ENCODE data around the gene LGALS3. TPM values are rescaled to one million over a fixed set of nuclear protein-coding genes. Genes with fewer than 3 reads are reported as not detected.

Gene LGALS3
- polyA plus RNA-seq, 1 donor (not counting 4 experiments of a cell fraction or from before 2014, with no cell fraction given): 193 TPM

- no peak for TF ChIP-seq EZH2 (IDR thresholded peaks at IDR 0.05; ENCODE audit: low read length)
- TF ChIP-seq, protein P1, sequence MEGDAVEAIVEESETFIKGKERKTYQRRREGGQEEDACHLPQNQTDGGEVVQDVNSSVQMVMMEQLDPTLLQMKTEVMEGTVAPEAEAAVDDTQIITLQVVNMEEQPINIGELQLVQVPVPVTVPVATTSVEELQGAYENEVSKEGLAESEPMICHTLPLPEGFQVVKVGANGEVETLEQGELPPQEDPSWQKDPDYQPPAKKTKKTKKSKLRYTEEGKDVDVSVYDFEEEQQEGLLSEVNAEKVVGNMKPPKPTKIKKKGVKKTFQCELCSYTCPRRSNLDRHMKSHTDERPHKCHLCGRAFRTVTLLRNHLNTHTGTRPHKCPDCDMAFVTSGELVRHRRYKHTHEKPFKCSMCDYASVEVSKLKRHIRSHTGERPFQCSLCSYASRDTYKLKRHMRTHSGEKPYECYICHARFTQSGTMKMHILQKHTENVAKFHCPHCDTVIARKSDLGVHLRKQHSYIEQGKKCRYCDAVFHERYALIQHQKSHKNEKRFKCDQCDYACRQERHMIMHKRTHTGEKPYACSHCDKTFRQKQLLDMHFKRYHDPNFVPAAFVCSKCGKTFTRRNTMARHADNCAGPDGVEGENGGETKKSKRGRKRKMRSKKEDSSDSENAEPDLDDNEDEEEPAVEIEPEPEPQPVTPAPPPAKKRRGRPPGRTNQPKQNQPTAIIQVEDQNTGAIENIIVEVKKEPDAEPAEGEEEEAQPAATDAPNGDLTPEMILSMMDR (optimal IDR thresholded peaks at IDR 0.05 in 1 of 3, IDR thresholded peaks at IDR 0.05 in 1 of 3, conservative IDR thresholded peaks at IDR 0.05 in 1 of 3; ENCODE audit: extremely low read depth in 1 of 3, insufficient read depth in 2 of 3, low read length in 3 of 3): no peak
- no peaks in the 10 kb centered on the region for H3K79me2 ChIP-seq (ENCODE audit: control insufficient read depth, insufficient read depth, low read length)
- no peaks in the 10 kb centered on the region for H3K27me3 ChIP-seq (ENCODE audit: control insufficient read depth, extremely low read depth, insufficient read depth, low read length)
- H3K4me3 ChIP-seq (ENCODE audit: control insufficient read depth in 2 of 3, extremely low read depth in 1 of 3, insufficient read depth in 2 of 3, low read depth in 1 of 3, low read length in 3 of 3): no peak overlapping the region
- H3K27ac ChIP-seq (ENCODE audit: control insufficient read depth, insufficient read depth, low read length): no peak overlapping the region
- no peak overlapping the region for H3K9ac ChIP-seq (ENCODE audit: control insufficient read depth, extremely low read depth, insufficient read depth, low read length)
- H4K20me1 ChIP-seq (ENCODE audit: control insufficient read depth, extremely low read depth, insufficient read depth, low read length): no peaks in the 10 kb centered on the region
- H3K36me3 ChIP-seq (ENCODE audit: control insufficient read depth in 2 of 2, extremely low read depth in 1 of 2, insufficient read depth in 2 of 2, low read length in 2 of 2): no peaks in the 10 kb centered on the region
- H3K9me1 ChIP-seq (ENCODE audit: control insufficient read depth, extremely low read depth, insufficient read depth, low read length): no peaks in the 10 kb centered on the region
- FAIRE-seq (no peak), DNase-seq (ENCODE audit: low read depth, low spot score) (no peak)
- H3K4me2 ChIP-seq (ENCODE audit: control insufficient read depth, extremely low read depth, insufficient read depth, low read depth, low read length): no peak overlapping the region
- no peaks in the 10 kb centered on the region for H3K9me3 ChIP-seq (ENCODE audit: control insufficient read depth, low read depth, low read length)
- peaks cover 20% of the 10 kb centered on the region for H3K4me1 ChIP-seq (ENCODE audit: control insufficient read depth, extremely low read depth, insufficient read depth, low read length)
- dilution Hi-C loops (cut with MboI; ENCODE audit: extremely low pct_ligation_motif_present, low sequenced_read_pairs): no loop called here
- H2AFZ ChIP-seq (ENCODE audit: control insufficient read depth, low read length): no peak overlapping the region
These were observed 12.6 kb upstream of the LGALS3 start for GRCh38 chr14:55116246-55117030.

DNA sequence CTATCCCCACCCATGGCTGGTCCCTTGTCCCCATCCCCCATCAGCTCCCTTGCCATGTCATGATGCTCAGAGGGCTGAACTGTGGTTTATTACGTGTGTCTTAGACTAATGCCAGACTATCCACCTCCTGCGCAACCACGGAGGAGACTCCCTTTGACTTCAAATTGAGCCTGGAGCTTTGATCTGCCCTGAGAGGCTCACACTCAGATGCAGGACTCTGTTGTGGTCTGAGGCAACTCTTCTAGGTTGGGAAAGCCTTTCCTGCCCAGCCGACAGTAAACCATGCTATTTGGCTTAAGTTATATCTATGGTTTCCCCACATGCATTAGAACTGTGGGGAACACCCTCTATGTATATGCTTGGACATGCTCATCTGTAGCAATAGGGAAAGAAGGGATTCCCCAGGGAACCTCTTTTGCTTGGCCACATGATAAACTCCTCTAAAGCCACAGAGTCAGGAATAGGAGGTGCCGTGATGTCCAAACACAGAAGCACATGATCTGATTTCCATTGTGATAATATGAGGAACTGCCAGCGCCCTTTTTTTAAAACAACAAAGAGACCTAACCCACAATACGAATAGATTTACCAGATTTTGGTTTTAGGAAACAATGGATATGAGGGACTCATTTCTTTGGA lies 11.1 kb upstream of the LGALS3 start:
- Histone ChIP-seq H3K27ac (ENCODE audit: control insufficient read depth, insufficient read depth, low read length) (peak overlapping the region; percentile 1), H3K79me2 (ENCODE audit: control insufficient read depth, insufficient read depth, low read length) (no peaks in the 10 kb centered on the region), H3K9ac (ENCODE audit: control insufficient read depth, extremely low read depth, insufficient read depth, low read length) (no peak overlapping the region), H4K20me1 (ENCODE audit: control insufficient read depth, extremely low read depth, insufficient read depth, low read length) (no peaks in the 10 kb centered on the region), H3K4me3 (ENCODE audit: control insufficient read depth in 2 of 3, extremely low read depth in 1 of 3, insufficient read depth in 2 of 3, low read depth in 1 of 3, low read length in 3 of 3) (no peak overlapping the region), H3K4me1 (ENCODE audit: control insufficient read depth, extremely low read depth, insufficient read depth, low read length) (peaks cover 28% of the 10 kb centered on the region), H3K4me2 (ENCODE audit: control insufficient read depth, extremely low read depth, insufficient read depth, low read depth, low read length) (peak overlapping the region; percentile 47), H3K36me3 (ENCODE audit: control insufficient read depth in 2 of 2, extremely low read depth in 1 of 2, insufficient read depth in 2 of 2, low read length in 2 of 2) (no peaks in the 10 kb centered on the region), H3K9me3 (ENCODE audit: control insufficient read depth, low read depth, low read length) (no peaks in the 10 kb centered on the region), H3K9me1 (ENCODE audit: control insufficient read depth, extremely low read depth, insufficient read depth, low read length) (no peaks in the 10 kb centered on the region), H2AFZ (ENCODE audit: control insufficient read depth, low read length) (peak overlapping the region; percentile 78), H3K27me3 (ENCODE audit: control insufficient read depth, extremely low read depth, insufficient read depth, low read length) (no peaks in the 10 kb centered on the region)
- TF ChIP-seq, protein P1 (optimal IDR thresholded peaks at IDR 0.05 in 1 of 3, IDR thresholded peaks at IDR 0.05 in 1 of 3, conservative IDR thresholded peaks at IDR 0.05 in 1 of 3; ENCODE audit: extremely low read depth in 1 of 3, insufficient read depth in 2 of 3, low read length in 3 of 3): no peak
- TF ChIP-seq EZH2 (IDR thresholded peaks at IDR 0.05; ENCODE audit: low read length): no peak
- DNase-seq (ENCODE audit: low read depth, low spot score): no peak
- dilution Hi-C loops (cut with MboI; ENCODE audit: extremely low pct_ligation_motif_present, low sequenced_read_pairs): no loop called here
- FAIRE-seq: peak; percentile 61

Data from keratinocyte (primary cell).